HG03135 (cell line): Measurements from ENCODE around the gene MEF2C.

Source experiments
- ATAC-seq: cut with Tn5 transposase; IDR thresholded peaks from one replicate; pipeline ENCODE4 v1.9.1; 2021; ENCODE audit warnings: mild to moderate bottlenecking, moderate library complexity; ENCODE audit not compliant: unreplicated experiment

MEF2C gene

GRCh38 chr5:88691945-88692868 is 190.8 kb downstream of the MEF2C start:
- no peak for ATAC-seq

- ATAC-seq = no peak
Observed at GRCh38 chr5:88691230-88691582, 191.8 kb downstream of the MEF2C start.

GRCh38 chr5:88690409-88691229 is 192.4 kb downstream of the MEF2C start:
- peak; percentile 72 for ATAC-seq

GRCh38 chr5:88689668-88690408 is 193.1 kb downstream of the MEF2C start:
- ATAC-seq = no peak

- ATAC-seq = no peak
Observed at GRCh38 chr5:88688984-88689667, 193.9 kb downstream of the MEF2C start.

GRCh38 chr5:88688156-88688983 is 194.6 kb downstream of the MEF2C start:
- no peak for ATAC-seq

GRCh38 chr5:88687373-88687911 is 195.5 kb downstream of the MEF2C start:
- ATAC-seq = no peak

GRCh38 chr5:88686726-88687125 is 196.3 kb downstream of the MEF2C start:
- ATAC-seq = no peak

GRCh38 chr5:88685591-88686541 is 197.1 kb downstream of the MEF2C start:
- ATAC-seq = no peak

GRCh38 chr5:88683506-88684135 is 199.4 kb downstream of the MEF2C start:
- no peak for ATAC-seq

- no peak for ATAC-seq
Observed at GRCh38 chr5:88682881-88683361, 200.1 kb downstream of the MEF2C start.

- no peak for ATAC-seq
Observed at GRCh38 chr5:88682131-88682530, 200.9 kb downstream of the MEF2C start.

- ATAC-seq = no peak
Observed at GRCh38 chr5:88681211-88681803, 201.7 kb downstream of the MEF2C start.

GRCh38 chr5:88680253-88681132 is 202.5 kb downstream of the MEF2C start:
- peak; percentile 80 for ATAC-seq

GRCh38 chr5:88679638-88680037 is 203.3 kb downstream of the MEF2C start:
- no peak for ATAC-seq

- ATAC-seq = no peak
Observed at GRCh38 chr5:88678770-88679381, 204.1 kb downstream of the MEF2C start.
